Hepatic stellate cell (primary cell): ENCODE results near the gene FBXW10.
"Not testable (repeated sequence)": the region's sequence is repeated elsewhere in the genome, so short reads cannot be mapped to it uniquely, and the experiment has no call there.

Source experiments
- DNase-seq: peaks from one replicate; pipeline ENCODE4 v3.0.0; 2011; ENCODE audit warnings: low spot score

Gene FBXW10

GRCh38 chr17:18750242-18750641, 6.4 kb downstream of the FBXW10 start:
- not testable (repeated sequence) for DNase-seq

- DNase-seq: not testable (repeated sequence)
Observed at GRCh38 chr17:18753829-18754409, 10.1 kb downstream of the FBXW10 start.

GRCh38 chr17:18755969-18756368, 12.1 kb downstream of the FBXW10 start:
- not testable (repeated sequence) for DNase-seq

GRCh38 chr17:18757368-18758044, 13.7 kb downstream of the FBXW10 start:
- not testable (repeated sequence) for DNase-seq

- DNase-seq: not testable (repeated sequence)
Observed at GRCh38 chr17:18758344-18758743, 14.5 kb downstream of the FBXW10 start.

- not testable (repeated sequence) for DNase-seq
Observed at GRCh38 chr17:18760221-18760620, 16.4 kb downstream of the FBXW10 start.

GRCh38 chr17:18770572-18770971, 26.7 kb downstream of the FBXW10 start:
- DNase-seq: not testable (repeated sequence)

- not testable (repeated sequence) for DNase-seq
Observed at GRCh38 chr17:18771066-18771465, 27.2 kb downstream of the FBXW10 start.

GRCh38 chr17:18772471-18772870, 28.6 kb downstream of the FBXW10 start:
- DNase-seq: no peak

GRCh38 chr17:18780991-18781718, 37.3 kb downstream of the FBXW10 start, which contains the start of gene TVP23B:
TVP23B (plus strand) TSS chr17:18781183; CDS start chr17:18781294, 111 bp downstream.
- peak; percentile 49 for DNase-seq

- DNase-seq: not testable (repeated sequence)
Observed at GRCh38 chr17:18781805-18782204, 38.0 kb downstream of the FBXW10 start.

GRCh38 chr17:18785933-18786332, 42.1 kb downstream of the FBXW10 start:
- DNase-seq: not testable (repeated sequence)

GRCh38 chr17:18786890-18787289, 43.0 kb downstream of the FBXW10 start:
- not testable (repeated sequence) for DNase-seq

- DNase-seq: not testable (repeated sequence)
Observed at GRCh38 chr17:18791402-18791801, 47.5 kb downstream of the FBXW10 start.

- not testable (repeated sequence) for DNase-seq
Observed at GRCh38 chr17:18794841-18795240, 51.0 kb downstream of the FBXW10 start.

- not testable (repeated sequence) for DNase-seq
Observed at GRCh38 chr17:18796887-18797286, 53.0 kb downstream of the FBXW10 start.

- DNase-seq: not testable (repeated sequence)
Observed at GRCh38 chr17:18803458-18804245, 59.8 kb downstream of the FBXW10 start.

- DNase-seq: not testable (repeated sequence)
Observed at GRCh38 chr17:18815924-18816323, 72.1 kb downstream of the FBXW10 start.

- not testable (repeated sequence) for DNase-seq
Observed at GRCh38 chr17:18816489-18817371, 72.9 kb downstream of the FBXW10 start.

GRCh38 chr17:18821430-18821829, 77.6 kb downstream of the FBXW10 start:
- DNase-seq: not testable (repeated sequence)

- not testable (repeated sequence) for DNase-seq
Observed at GRCh38 chr17:18827613-18828012, 83.8 kb downstream of the FBXW10 start.
